HG03565 (cell line): ENCODE measurements around the gene STARD3.
A peak's percentile ranks its signal among the peaks of the same experiment; 100 is the strongest.

Experiments used
- ATAC-seq: cut with Tn5 transposase; IDR thresholded peaks from one replicate; pipeline ENCODE4 v1.9.1; 2021; ENCODE audit warnings: mild to moderate bottlenecking, moderate library complexity; ENCODE audit not compliant: unreplicated experiment

Gene STARD3

GRCh38 chr17:39618956-39619785, 17.8 kb upstream of the STARD3 start:
- no peak for ATAC-seq

- ATAC-seq: no peak
Measured at GRCh38 chr17:39619786-39620101, 17.2 kb upstream of the STARD3 start.

GRCh38 chr17:39621523-39622379, 15.2 kb upstream of the STARD3 start:
- peak; percentile 65 for ATAC-seq

- peak; percentile 20 for ATAC-seq
Measured at GRCh38 chr17:39622380-39623006, 14.5 kb upstream of the STARD3 start.

GRCh38 chr17:39623356-39623950, 13.5 kb upstream of the STARD3 start:
- ATAC-seq: no peak

- no peak for ATAC-seq
Measured at GRCh38 chr17:39624313-39624712, 12.6 kb upstream of the STARD3 start.

GRCh38 chr17:39625198-39625785, 11.7 kb upstream of the STARD3 start:
- no peak for ATAC-seq

GRCh38 chr17:39626171-39627046, 10.5 kb upstream of the STARD3 start, which contains the start of gene PPP1R1B:
Gene PPP1R1B, plus strand, starts transcription at chr17:39626952. Its CDS starts 441 bp downstream, at chr17:39627393.
- no peak for ATAC-seq

- ATAC-seq: no peak
Measured at GRCh38 chr17:39627047-39627711, 9.8 kb upstream of the STARD3 start.

GRCh38 chr17:39627712-39628516, 9.0 kb upstream of the STARD3 start:
- ATAC-seq: no peak

- ATAC-seq: no peak
Measured at GRCh38 chr17:39628655-39629493, 8.1 kb upstream of the STARD3 start.

GRCh38 chr17:39629494-39629880, 7.5 kb upstream of the STARD3 start:
- no peak for ATAC-seq

- ATAC-seq: no peak
Measured at GRCh38 chr17:39629898-39630297, 7.0 kb upstream of the STARD3 start.

GRCh38 chr17:39631403-39631802, 5.5 kb upstream of the STARD3 start:
- no peak for ATAC-seq

GRCh38 chr17:39632153-39632941, 4.6 kb upstream of the STARD3 start:
- ATAC-seq: no peak

- no peak for ATAC-seq
Measured at GRCh38 chr17:39633570-39634183, 3.3 kb upstream of the STARD3 start.
